Activated CD8-positive, alpha-beta memory T cell treated with anti-CD3 and anti-CD28 coated beads for 24 hours (primary cell): ENCODE data around the gene THEM4.
"Not testable (repeated sequence)": the region's sequence is repeated elsewhere in the genome, so short reads cannot be mapped to it uniquely, and the experiment has no call there.

ENCODE experiments used
- DNase-seq: peaks from one replicate; pipeline ENCODE4 v3.0.0-alpha.2; 2020

The THEM4 gene

DNA sequence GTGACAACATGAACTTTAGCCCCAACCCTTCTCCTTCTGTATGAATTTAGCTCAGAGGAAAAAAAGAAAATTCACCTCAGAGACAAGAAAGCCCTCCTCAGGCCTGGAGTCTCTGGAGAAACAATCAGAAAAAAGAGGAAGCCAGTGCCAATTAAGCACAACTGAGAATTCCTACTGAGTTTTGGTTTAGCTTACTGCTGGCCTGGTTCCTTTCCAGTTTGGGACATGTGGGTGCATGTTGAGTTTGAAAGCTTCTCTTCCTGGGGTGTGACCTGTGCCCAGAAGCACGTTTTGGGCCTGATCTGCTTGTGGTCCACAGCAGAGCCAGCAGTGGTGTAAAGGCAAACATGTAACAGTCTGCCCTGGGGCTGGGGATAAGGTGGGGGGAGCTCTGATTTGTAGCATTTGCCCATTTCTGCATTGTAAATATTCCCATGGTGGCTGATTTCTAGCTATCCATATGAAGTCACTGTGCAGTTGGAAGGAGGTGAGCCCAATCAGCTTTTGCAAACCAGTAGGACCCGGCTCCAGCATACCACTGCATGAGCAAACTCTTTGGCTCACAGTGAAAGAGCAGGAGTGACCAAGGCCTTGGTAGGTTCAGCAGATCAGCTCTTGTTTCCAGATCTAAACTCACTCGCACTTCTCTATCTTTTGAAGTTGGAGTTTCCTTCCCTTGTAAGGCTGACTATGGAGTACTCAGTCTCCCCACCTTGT lies 51.1 kb downstream of the THEM4 start:
- DNase-seq = no peak

DNA sequence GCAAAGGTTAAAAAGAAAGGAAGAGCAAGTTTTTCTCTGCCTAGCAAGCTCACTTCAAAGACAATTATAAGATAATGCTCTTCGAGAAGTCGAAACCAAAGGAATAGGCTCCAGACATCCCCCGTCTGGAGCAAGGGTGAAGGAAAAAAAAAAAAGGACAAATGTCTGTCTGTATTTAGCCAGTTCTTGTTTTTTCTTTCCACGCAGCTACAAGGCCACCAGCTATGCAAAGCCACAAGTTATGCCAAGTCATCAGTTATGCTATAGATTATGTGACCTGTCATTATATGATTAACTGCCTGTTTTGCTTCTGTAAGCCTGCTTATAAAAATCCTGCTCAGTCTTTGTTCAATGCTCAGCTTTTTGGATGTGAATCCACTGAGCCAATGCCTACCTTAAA lies 53.4 kb downstream of the THEM4 start:
- DNase-seq = no peak

DNA sequence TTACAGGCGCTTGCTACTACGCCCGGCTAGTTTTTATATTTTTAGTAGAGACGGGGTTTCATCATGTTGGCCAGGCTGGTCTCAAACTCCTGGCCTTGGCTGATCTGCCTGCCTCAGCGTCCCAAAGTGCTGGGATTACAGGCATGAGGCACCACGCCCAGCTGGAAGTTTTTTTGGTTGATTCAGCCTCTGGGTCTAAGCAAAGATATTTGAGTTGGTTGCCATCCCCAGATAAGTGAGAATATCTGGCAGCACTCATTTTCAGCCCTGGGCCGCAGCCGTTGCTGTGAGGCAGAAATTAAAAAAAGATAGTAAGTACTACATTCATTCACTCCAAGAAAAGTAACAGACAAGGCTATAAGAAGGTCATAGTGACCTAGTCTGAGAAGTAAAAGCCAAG lies 53.8 kb downstream of the THEM4 start:
- not testable (repeated sequence) for DNase-seq

DNA sequence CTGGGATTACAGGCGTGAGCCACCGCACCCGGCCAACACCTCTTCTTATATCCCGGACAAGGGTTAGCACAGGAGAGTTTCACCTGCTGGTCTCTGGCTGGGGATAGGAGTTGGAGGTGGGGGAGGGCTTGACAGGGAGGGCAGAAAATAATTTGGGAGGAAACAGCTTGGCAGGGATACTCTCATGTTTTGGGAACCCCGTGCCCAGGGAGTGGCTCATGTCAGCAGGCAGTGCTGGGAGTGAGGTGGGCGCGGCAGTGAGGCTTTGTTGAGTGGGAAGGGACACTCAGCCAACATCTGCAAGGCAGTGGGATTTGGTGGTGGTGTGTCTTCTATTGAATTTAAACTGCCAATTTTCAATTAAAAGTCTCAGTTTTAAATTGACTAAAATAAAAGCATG lies 54.7 kb downstream of the THEM4 start:
- DNase-seq = no peak

DNA sequence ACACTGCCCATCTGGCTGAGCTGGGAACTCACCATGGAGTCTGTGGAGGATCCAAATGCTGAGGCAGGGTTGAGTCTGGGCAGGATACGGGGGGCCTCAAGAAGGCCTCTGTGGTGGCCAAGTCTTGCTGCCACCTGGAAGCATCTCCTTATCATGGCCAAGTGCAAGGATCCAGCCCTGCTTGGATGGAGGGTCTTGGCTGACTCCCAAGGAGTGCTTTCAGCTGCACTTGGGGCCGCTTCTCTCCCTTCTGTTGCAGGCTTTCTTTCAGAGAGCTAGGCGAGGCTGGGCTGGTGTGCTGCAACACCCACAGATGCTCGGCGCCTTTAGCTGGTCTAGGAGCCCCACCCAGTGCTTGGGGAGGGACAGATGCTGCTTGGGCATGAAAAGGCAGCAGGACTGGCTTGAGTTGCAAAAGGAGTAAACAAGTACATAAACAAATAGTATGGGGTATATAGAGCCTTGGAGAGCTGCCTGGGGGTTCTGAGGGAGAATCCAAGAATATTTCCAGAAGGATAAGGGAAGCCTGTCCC lies 55.8 kb downstream of the THEM4 start, which contains the start of gene THEM5:
Gene THEM5, minus strand, starts transcription at position 302 of the 533 bp plus-strand sequence. Its CDS starts 147 bp downstream, at position 155.
- DNase-seq = no peak

GRCh38 chr1:151852733-151853132 lies 56.6 kb downstream of the THEM4 start:
- no peak for DNase-seq

- DNase-seq = no peak
These were observed 57.4 kb downstream of the THEM4 start for GRCh38 chr1:151851886-151852285.

GRCh38 chr1:151849871-151850270 lies 59.4 kb downstream of the THEM4 start:
- no peak for DNase-seq

GRCh38 chr1:151849126-151849525 lies 60.2 kb downstream of the THEM4 start:
- DNase-seq = no peak

DNA sequence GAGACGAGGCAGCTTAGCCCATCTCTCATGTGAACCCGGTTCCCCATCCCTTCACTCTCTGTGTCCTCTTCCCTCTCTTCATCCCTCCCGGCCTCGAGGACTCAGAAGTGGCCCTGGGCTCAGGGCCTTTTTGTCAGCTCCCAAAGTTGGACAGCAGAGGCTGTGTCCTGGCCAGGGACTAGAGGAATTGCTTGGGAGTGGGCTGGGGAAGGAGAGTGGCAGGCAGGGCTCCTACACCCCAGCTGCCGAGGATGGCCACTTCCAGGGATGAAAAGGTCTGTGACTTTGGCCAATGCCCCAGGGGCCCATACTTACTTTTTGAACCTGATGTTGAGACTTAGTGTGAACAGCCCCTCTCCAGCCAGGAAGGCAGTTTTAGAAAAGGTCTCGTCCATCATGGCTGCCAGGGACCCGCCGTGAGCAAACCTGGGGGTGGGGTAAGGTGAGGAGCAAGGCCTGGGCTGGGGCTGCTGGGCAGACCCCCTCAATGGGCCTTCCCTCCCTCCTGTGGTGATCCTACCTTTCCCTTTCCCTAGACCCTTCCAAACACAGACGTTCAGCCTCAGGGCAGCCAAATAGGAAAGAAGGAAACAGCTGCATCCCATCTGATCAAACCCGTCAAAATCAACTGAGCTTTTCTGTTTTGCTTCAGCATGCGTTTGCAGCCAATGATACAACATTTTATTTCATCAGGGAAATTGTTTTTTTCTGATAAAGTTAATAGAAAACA lies 61.3 kb downstream of the THEM4 start:
- DNase-seq = no peak

GRCh38 chr1:151846686-151847237 lies 62.5 kb downstream of the THEM4 start:
- DNase-seq = no peak

DNA sequence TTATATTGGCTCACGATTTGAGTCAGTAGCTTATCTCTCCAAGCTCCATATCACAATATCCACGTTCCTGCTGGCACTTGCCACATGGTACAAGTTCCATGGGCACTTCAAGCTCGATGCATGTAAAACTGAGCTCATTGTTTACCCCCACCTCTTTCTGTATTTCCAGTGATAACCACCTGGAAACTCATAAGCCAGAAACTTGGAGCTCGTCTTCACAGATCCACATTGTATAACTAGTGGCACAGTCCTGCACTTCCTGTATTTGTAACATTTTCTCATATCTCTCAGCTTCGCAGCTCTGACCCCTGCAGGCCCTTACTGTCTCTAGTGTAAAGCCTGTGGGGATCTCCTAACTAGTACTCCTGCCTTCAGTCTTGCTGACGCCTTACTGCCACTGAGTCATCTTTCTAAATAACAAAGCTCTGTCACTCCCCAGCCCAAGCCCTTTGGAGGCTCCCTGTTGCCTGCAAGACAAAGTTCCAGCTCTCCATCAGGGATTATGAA lies 63.2 kb downstream of the THEM4 start:
- no peak for DNase-seq

- no peak for DNase-seq
These were observed 65.9 kb downstream of the THEM4 start for GRCh38 chr1:151843398-151843797.

DNA sequence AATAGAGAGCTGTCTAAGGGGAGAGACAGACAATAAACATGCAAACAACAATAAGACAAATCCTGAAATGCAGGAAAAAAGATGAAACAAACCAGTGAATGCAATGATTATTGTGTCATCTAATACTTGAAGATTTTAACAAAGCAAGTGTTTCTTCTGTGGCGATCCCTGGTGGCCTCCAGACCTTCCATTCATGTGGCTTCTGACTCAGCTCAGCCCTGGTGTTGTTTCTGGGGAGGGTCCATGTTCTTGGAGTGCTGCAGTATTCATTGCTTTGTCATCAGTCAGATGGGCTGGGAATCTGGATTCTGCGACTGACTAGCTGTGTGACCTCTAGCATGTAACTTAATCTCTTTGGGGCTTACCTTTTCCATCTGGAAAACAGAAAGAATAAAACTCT lies 68.2 kb downstream of the THEM4 start:
- DNase-seq = no peak

GRCh38 chr1:151840421-151840820 lies 68.9 kb downstream of the THEM4 start:
- DNase-seq = no peak

- DNase-seq = peak; percentile 87
These were observed 69.6 kb downstream of the THEM4 start, which contains the start of gene C2CD4D for GRCh38 chr1:151839457-151840403. Gene C2CD4D (minus strand): TSS chr1:151839820. CDS start chr1:151838989, 831 bp downstream.

DNA sequence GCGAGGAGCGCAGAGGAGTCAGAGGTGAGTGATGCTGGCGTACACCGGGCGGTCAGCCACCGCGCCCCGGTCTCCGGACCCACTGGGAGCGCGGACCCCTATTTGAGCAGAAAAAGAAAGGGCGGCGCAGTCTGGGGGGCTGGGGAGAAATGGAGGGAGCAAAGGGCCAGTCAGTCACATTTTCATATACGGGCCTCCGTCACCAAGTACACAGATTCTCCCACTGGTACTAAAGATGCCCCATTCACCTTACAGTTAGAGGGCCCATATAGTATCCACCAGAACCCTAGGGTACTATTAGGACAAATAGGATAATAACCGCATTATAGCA lies 70.3 kb downstream of the THEM4 start:
- DNase-seq = no peak

- DNase-seq = peak; percentile 78
These were observed 70.9 kb downstream of the THEM4 start for GRCh38 chr1:151838222-151839081.

- peak; percentile 71 for DNase-seq
These were observed 71.5 kb downstream of the THEM4 start for GRCh38 chr1:151837884-151838221.

DNA sequence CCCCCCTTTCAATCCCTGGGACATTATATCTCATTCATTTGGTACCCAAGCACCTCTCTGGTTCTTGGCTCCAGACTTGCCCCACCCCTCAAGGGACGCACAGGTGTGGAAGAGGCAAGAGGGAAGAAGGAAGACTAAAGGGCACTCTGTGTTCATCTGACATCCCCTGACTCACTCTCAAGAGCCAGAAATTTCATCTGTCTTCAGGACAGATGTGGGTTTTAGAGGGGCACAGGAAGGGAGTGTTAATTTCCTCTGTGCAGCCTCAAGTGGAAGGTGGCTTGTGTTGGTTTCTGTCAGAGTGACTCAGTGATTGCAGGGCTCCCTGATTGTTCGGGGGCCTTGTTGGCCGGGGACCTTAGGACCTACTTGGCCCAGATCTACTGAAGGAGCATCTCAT lies 72.1 kb downstream of the THEM4 start:
- DNase-seq = peak; percentile 72

GRCh38 chr1:151835596-151835995 lies 73.7 kb downstream of the THEM4 start:
- DNase-seq = no peak

GRCh38 chr1:151834239-151834638 lies 75.1 kb downstream of the THEM4 start:
- no peak for DNase-seq
